Endometrium (tissue), 2 donors: ENCODE measurements around the gene ABO.
"Not testable (repeated sequence)": the region's sequence is repeated elsewhere in the genome, so short reads cannot be mapped to it uniquely, and the experiment has no call there.

Source experiments
- FAIRE-seq: peaks from 2 replicates; lab custom pipeline; 2012; peaks lifted over from hg19 to GRCh38; lab: Jason Lieb, UNC
- donor health status: control.
- donor health status: control.

Gene ABO

DNA sequence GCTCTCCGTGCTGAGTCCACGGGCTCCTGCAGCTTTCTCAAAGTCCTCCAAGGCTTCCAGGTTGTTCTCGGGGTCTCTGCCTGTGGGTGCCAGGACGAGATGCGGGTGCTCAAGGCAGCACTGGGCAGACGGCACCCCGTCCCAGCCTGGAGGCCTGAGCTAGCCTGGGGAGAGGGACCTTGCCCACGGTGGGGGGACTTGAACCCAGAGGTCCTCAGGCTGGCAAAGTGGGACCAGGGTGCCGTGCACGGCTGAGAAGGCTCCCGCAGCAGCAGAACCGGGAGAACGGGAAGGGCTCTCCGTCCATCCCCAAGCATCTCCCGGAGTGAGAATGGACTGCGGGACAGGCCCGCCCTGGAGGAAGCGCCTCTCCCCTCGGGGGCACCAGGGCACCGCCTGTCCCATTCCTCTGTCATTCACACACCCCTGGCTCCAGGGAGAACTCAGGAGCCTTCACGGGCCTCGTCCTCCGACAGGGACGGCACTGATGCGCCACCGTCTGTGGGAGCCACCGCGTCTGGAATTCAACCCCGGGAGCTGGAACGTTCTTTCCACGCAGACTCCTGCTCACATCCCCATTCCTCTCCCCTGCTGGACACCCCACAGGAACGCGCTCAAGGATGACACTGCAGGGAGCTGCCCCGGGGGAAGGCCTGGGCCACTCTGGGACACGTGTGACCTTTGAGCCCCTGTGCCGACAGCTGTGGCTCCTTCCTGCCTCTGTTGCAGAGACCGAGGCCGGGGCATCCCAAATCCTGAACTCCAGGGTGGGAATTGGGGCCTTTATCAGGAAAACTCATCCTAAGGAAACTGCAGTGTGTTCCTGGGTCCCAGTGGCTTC lies 49.6 kb downstream of the ABO start:
- no peak for FAIRE-seq

DNA sequence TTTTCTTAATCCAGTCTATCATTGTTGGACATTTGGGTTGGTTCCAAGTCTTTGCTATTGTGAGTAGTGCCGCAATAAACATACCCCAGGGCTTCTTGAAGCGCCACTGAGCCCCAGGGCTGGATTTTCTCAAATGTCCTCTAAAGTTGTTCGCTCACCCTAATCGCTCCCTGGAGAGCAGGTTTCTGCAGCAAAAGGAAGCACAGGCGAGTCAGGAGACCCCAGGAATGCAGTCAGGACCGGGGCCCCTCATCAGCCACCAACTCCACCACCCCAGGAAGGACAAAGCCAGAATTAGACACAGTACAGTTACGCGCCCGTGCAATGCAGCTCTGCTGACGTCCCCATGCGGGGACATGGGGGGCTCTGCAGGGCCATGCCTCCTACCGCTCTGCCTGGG lies 50.2 kb downstream of the ABO start:
- no peak for FAIRE-seq

DNA sequence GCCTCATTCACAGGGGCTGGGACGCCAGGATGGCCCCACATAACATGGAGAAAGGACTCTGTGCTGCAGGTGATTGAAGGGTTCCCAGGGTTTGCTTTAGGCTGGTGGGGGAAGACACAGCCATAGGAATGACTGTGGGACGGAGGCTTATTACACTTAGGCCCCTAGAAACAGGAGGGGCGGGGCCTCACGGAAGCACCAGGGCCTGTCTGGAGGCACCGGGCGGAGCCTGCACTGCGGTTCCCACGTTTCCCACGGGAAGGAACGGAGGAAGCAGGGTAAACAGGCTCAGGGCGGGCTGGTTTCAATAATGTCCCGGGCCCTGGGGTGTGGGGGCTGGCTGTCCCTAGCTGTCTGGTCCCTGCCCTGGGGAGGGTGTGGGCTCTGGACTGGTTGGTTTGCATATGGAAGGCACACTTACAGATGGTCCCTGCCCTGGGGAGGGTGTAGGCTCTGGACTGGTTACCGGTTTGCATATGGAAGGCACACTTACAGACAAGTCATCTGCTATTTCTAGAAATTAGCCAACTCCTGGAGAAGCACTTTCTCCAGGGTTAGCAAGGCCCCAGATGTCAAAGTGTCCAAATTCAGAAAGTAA lies 51.7 kb downstream of the ABO start:
- not testable (repeated sequence) for FAIRE-seq

DNA sequence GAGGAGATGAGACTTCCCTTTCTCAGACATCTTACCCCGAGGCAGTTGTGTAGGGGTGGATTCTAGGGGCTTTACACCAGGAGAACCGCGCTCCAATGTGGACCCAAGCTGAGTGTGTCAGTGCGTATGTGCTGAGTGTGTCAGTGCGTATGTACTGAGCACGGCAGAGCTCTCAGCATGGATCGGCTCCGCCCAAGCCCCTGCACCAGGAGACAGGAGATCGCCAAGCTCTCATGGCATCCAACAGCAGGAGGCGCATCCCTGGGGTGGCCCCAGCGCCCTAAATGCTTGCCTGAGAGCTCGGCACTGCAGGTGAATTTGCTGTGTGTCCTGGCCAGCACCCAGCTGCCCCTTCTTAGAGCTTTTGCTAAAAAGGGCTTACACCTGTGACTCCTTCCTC lies 53.0 kb downstream of the ABO start:
- FAIRE-seq: not testable (repeated sequence)

DNA sequence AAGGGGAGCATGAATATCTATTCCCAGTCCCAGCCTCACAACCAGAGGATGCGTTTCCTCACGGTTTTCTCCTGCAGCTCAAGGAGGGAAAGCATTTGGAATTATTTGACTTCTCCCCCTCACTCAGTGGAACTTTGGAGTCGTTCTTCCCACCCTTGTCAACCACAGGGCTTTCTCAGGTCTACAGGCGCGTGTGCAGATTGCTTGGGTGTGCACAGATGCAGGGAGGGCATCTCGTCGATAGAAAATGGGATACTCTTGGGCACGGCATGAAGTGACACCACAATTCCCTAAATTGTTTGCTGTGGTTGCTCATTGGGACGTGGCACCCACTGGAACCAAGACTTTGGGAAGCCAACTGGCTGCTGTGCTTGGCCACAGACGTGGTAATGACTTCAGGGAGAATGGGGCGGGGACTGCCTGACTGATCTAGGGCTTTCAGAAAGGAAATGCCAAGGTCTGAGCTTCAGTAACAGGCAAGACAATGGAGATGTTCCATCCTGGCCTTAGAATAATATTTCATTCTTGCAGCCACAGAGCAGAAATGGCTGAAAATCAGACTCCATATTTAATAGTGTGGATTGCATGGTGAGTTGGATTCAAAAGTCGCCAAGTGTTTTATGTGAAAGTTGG lies 53.7 kb downstream of the ABO start:
- FAIRE-seq: no peak

DNA sequence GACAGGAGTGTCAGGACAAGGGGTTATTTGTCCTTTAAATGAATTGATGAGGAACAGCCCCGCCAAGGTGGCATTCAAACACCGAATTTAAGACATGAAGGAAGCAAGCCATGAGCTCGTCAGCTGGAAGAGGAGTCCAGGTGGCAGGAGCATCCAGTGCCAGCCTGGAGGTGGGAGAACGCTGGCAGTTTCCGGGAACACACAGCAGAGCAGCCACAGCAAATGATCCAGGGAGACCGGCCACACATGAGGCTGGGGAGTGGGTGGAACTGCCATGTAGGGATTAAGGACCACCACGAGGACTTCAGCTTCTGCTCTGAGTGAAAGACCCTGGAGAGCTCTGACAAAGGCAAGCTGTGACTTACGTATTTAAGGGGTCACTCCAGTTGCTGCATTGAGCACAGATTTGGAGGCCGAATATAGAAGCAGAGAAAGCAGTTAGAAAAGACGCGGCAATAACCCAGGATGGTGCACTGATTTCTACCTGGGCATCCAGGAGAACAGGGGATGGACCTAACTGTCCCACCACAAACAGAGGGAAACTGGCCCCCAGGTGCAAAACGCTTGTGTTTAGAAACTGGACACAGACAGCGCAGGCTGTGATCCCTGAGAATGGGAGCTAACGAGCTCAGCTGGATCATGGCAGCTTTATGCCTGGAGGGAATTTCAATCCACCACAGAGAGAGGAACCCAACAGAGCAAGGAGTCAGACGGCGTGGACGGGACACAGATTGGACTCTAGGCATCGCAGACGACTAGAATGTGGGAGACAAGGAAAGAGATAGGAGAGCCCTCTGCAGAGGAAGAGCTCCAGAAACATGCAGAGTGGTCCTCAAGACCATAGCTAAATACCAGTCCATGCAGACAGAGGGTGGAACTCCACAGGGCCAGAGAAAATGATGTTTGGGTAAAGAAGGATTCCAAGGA lies 56.7 kb downstream of the ABO start:
- FAIRE-seq: not testable (repeated sequence)

DNA sequence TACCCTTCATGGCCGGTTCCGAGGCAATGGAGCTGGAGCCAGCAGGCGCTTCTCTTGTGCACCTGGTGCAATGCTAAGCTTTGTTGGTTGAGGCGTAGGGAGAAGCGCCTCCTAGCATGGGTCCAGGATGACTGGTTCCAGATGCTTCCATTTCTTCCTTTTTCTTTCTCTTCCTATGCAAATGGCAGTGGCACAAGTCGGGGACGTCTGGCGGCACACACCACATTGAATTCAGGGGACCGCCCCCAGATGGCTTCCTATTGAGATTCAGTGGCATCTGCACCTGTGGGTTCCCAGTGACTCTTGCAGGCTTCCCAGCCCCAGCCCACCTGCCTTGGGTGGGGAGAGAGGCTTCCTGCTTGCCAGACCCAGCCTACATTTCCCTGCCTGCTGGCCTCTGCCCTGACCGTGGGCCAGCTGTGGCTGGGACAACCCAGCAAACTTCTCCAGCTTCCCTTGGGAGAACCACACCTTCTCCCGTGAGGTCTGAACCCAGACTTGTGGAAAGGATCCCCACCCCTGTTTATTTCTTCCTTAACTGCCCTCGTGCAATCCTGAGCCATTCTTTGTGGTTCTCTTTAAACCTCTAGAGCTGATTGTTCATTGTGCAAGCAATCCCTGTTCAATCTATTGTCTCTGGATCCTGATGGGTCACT lies 57.5 kb downstream of the ABO start:
- not testable (repeated sequence) for FAIRE-seq

DNA sequence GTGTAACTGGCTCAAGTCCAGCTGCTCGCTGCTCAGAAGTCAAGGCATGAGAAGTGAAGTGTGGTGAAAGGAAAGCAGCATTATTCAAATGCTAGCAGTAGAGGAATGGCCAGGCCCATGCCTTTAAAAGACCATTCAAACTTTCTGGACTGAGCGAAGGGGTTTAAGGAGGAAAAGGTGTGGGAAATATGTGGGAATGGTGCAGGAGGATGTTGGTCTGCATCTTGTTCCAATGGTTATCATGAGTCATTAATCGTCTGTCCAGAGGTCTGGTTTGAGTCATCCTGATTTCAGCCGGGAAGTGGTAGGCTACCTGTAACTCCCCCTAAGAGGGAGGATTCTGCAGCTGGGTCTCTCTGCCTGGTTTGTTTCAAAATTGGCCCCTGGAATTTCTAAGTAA lies 60.7 kb downstream of the ABO start:
- not testable (repeated sequence) for FAIRE-seq

DNA sequence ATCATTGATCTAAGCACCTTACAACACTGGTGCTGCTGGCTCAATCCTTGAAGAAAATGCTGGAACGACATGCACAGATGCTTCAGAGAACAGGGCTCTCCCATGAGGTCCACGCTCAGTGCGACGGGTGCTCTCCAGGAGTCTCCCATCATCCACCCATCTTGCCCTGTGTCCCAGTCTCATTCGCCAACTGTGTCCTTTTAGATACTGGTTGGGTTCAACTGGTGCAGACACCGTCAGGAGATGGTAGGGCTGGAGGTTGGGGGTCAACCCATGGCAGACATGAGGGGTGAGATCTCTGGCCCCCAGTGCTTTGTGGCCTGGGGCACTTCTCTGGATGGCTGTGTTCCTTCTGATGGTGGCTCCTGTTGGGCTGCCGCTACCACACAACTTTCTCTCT lies 64.4 kb downstream of the ABO start:
- no peak for FAIRE-seq

DNA sequence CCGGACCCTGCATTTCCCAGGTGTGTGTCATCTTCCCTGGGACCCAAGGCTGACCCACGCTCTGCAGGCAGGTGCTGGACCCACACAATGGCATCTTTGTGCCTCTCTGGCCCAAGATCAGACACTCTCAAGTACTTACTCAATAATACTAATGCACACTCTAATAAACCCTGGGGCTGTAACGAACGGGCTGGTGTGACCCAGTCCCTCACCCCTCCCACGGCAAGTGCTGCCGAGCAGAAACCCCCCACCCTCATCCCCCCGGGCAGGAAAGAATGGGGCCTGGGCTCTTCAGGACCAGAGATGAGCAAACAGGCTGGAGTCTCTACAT lies 64.8 kb downstream of the ABO start:
- no peak for FAIRE-seq

DNA sequence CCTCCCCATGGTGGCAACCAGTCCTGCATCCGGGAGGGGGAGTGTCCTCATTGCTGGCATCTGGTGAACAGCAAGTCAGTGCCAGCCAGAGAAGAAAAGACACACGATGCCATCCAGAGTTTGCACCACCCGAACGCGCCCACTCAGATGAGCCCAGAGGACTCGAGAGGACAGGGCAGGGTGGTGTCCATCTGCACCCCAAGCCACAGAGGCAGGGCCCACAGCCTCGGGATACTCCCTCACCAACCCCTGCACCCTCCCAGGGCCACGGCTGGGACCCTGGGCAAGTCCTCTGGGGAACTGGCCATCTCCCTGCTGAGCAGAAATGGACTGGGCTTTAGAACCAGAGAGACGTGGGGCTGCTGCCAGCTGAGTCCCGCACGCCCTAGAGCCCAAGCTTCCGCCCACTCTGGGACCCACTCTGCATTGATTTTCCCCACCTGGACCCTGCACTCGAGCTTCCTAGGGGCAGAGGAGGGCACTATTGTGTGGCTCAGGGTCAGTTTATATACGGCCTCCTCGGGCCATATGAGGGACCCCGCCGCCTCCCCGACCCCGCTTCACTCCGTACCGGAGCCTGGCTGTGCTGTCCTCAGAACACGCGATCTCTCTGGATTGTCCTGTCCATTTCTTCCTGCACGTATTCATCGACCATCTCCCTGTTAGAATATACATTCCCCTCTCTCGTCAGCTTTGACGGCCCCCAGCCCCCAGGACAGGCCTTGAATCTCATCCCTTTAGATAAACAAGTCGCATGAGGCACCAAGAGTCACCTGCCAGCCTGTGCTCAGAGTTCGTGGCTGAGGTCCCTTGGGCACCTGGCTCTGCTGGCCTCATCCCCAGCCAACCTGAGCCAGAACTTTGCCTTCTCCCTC lies 65.4 kb downstream of the ABO start:
- not testable (repeated sequence) for FAIRE-seq

DNA sequence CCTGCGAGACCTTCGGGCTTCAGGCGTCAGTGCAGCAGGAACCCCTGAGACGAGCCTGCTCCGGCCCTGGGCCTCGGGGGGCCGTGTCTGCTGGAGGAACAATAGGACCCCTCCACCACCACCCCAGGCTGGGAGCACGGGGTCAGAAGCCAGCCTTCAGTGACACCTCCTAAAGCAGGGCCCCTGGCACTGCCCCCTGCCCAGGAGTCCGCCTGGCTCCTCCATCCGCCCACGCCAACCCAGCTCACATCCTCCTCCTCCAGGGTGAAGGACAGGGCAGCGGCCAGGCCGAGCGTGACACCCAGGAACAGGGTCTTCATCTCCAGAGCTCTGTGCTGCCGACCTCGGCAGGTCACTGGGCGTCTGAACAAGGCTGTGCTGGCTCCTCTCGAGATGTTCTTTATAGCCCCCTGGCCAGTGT lies 66.1 kb downstream of the ABO start, which contains the start of gene OBP2B:
OBP2B (minus strand) TSS at position 371 of the 421 bp plus-strand sequence; CDS start at position 320, 51 bp downstream.
- not testable (repeated sequence) for FAIRE-seq

DNA sequence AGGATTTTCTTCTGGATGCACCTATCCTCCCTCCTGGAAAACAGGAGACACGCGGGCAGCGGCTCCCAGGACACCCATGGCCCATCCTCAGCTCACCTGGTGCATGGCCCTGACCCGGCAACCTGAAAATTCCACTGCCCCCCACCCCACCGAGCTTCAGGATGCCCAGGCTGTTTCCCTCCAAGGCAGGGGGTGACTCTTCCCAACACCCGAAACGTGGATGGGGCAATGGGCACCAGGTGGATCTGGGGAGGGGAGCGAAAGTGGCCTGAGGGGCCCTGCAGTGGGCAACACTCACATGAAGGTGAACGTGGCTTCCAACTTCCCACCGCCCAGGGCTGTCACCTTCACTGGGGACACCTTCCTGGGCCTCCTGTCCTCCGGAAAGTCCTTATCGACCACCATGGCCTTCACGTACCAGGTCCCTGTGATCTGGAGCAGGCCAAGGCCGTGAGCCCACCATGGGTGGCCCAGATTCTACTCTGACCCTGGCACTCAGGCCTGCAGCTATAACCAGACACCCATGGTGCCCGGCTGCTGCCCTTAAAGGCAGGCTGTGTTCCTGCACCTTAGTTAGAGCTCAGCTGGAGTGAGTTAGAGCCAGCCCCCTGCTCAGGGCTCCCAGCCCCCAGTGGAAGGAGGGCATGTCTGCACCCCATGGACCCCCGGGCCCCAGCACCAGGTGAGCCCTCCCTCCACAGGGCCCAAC lies 66.7 kb downstream of the ABO start:
- FAIRE-seq: not testable (repeated sequence)

DNA sequence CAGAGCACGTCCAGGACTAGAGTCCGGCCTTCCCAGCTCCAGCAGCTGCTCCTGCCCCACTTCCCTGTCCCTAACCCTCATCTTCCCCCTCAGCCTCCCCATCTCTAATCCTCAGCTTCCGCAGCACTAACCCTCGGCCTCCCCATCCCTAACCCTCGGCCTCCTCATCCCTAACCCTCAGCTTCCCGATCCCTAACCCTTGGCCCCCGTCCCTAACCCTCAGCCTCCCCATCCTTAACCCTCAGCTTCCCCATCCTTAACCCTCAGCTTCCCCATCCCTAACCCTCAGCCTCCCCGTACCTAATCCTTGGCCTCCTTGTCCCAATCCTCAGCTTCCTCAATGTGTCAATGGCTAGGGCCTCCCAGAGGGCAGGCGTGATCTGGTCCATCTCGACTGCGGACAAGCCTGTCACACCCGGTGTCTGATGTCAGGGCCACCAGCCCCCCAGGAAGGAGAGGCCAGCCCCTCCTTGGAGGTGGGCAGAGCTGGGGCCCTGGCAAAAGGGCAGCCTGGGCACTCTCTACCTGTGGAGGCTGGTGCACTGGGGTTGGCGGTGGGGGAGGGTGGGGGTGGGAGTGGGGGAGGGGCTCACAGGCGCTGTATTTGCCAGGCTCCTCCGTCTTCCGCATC lies 67.3 kb downstream of the ABO start:
- no peak for FAIRE-seq

DNA sequence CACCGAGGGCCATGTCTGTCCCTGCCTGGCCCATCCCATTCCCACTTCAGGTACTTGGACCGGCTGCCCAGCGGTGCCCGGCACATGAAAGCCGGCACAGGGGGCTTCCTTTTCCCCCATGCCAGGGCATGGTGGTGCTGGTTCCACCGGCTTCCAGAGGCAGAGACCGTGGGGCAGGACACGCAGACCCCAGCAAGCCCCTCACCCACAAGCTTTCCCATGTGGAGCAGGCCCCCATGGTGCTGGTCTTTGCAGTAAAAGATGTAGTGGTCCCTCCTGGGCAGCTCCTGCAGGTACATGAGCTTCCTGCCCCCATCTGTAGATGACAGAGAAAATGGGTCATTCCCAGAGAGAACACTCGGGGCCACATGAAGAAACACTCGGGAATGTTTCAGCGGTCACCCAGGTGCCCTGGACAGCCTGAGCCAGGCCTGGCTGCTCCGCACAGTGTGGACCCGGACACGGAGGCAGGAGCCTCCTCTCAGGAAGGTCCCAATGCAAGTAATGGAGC lies 67.9 kb downstream of the ABO start:
- FAIRE-seq: no peak

DNA sequence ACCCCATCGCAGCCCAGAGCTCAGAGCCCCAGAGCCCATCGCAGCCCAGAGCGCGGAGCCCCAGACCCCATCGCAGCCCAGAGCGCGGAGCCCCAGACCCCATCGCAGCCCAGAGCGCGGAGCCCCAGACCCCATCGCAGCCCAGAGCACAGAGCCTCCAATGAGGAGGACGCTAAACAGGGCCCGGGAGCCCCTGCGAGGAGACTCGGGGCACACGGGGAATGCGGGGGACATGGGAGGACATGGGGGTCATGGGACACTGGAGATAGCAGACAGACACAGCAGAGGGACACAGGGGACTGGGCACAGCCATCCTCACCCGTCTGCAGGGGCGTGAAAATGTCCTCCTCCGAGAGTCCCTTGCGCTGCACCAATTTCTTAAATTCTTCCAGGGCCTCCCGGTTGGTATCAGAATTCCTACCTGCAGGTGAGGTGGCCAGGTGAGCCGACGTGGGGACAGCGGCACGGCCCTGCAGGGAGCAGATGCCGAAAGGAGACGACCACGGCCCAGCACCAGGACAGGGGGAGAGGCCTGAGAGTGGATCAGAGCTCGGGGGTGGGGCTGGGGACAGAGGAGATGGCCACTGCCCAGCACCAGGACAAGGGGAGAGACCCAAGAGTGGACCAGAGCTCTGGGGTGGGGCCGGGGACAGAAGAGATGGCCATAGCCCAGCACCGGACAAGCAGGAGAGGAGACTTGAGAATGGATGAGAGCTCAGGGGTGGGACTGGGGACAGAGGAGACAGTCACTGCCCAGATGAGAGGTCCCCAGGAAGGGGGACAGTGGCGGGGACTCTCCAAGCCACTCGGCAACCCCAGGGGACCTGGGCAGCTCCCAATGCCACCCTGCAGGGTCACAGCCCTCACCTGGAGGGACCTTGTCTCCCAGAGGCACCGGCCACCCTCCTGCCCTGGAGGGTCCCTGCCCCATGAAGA lies 68.7 kb downstream of the ABO start:
- no peak for FAIRE-seq

DNA sequence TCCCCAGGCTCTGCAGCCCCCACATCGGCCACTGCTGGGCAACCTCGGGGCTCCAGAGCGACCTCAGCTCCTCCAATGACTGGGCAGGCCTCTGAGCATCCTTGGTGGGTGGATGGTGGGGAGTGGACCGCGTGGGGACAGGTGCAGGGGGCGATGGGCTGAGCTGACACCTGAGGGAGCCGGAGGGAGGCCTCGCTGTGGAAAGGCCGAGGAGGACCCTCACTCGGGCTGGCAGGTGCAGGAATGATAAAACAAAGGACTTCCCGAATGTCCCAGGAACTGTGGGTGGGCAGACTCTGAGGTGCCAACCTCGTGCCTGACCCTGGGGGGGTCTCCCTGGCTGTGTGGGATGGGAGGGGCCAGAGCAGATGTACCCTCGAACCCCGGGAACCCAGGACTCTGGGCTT lies 69.5 kb downstream of the ABO start:
- not testable (repeated sequence) for FAIRE-seq
